WTC11 (cell line): ENCODE measurements around the gene CGNL1. TPM values are rescaled to one million over a fixed set of nuclear protein-coding genes. Genes with fewer than 3 reads are reported as not detected.

Experiments used
- ATAC-seq: fragments of 200-7000 bp; cut with Tn5 transposase; 2 replicates; pipeline ENCODE4 v1.10.0; 2021; ENCODE audit warnings: mild to moderate bottlenecking, moderate library complexity
- CTCF ChIA-PET: fragments of 300-600 bp; sonication (Branson Sonifier 250); formaldehyde crosslinking; loops from one replicate; lab custom pipeline; 2021; ENCODE audit warnings: antibody characterized with exemption; lab: Charles Lee
- POLR2A ChIA-PET: fragments of 350-600 bp; sonication (Branson Sonifier 250); formaldehyde crosslinking; loops from one replicate; lab custom pipeline; 2021; ENCODE audit warnings: antibody characterized with exemption; lab: Charles Lee
- DNase-seq: peaks from one replicate; pipeline ENCODE4 v3.0.0; 2021; ENCODE audit warnings: low spot score
- H3K27ac Mint-ChIP-seq: 2 replicates; pipeline ENCODE4 v1.8.0; 2021; ENCODE audit warnings: mixed read lengths
- H3K27me3 Mint-ChIP-seq: 2 replicates; pipeline ENCODE4 v1.8.0; 2021; ENCODE audit warnings: low read depth, mild to moderate bottlenecking, moderate library complexity, mixed read lengths
- H3K36me3 Mint-ChIP-seq: 2 replicates; pipeline ENCODE4 v1.8.0; 2021; ENCODE audit warnings: mixed read lengths
- H3K4me1 Mint-ChIP-seq: 2 replicates; pipeline ENCODE4 v1.8.0; 2022; ENCODE audit warnings: mixed read lengths
- H3K4me3 Mint-ChIP-seq: 2 replicates; pipeline ENCODE4 v1.8.0; 2021; ENCODE audit warnings: mild to moderate bottlenecking, moderate library complexity, mixed read lengths
- H3K9me3 Mint-ChIP-seq: 2 replicates; pipeline ENCODE4 v1.8.0; 2021; ENCODE audit warnings: mixed read lengths
- ARID4B ChIP-seq: sonication (generic); formaldehyde crosslinking; IDR thresholded peaks from 2 replicates; pipeline ENCODE4 v1.8.0; 2023; ENCODE audit warnings: missing genetic modification reagents, mild to moderate bottlenecking, borderline replicate concordance
- CREB1 ChIP-seq: sonication (generic); formaldehyde crosslinking; IDR thresholded peaks from 2 replicates; pipeline ENCODE4 v1.8.0; 2023; ENCODE audit warnings: mild to moderate bottlenecking, missing genetic modification reagents
- CTCF ChIP-seq: fragments of 200-600 bp; IDR thresholded peaks from 2 replicates; pipeline ENCODE4 v1.8.0; 2022; ENCODE audit warnings: antibody characterized with exemption
- ERG ChIP-seq: fragments of 250-450 bp; sonication (Bioruptor Pico); IDR thresholded peaks from 2 replicates; pipeline ENCODE4 v1.8.0; 2021; ENCODE audit warnings: mild to moderate bottlenecking
- FOXK1 ChIP-seq: sonication (generic); formaldehyde crosslinking; IDR thresholded peaks from 2 replicates; pipeline ENCODE4 v1.8.0; 2022; ENCODE audit warnings: mild to moderate bottlenecking, moderate library complexity, missing genetic modification reagents
- FOXP1 ChIP-seq: sonication (generic); formaldehyde crosslinking; IDR thresholded peaks from 2 replicates; pipeline ENCODE4 v1.8.0; 2022; ENCODE audit warnings: missing genetic modification reagents, mild to moderate bottlenecking, moderate library complexity, borderline replicate concordance
- FOXP4 ChIP-seq: sonication (generic); formaldehyde crosslinking; IDR thresholded peaks from 2 replicates; pipeline ENCODE4 v1.8.0; 2022; ENCODE audit warnings: mild to moderate bottlenecking, missing genetic modification reagents
- OVOL2 ChIP-seq: fragments of 250-450 bp; sonication (Bioruptor Pico); IDR thresholded peaks from 2 replicates; pipeline ENCODE4 v1.9.0; 2021; ENCODE audit warnings: mild to moderate bottlenecking, borderline replicate concordance
- SOX15 ChIP-seq: fragments of 250-450 bp; sonication (Bioruptor Pico); IDR thresholded peaks from 2 replicates; pipeline ENCODE4 v1.9.0; 2021; ENCODE audit warnings: mild to moderate bottlenecking
- TP53 ChIP-seq: sonication (generic); formaldehyde crosslinking; IDR thresholded peaks from 2 replicates; pipeline ENCODE4 v1.8.1; 2023; ENCODE audit warnings: mild to moderate bottlenecking, missing genetic modification reagents
- ZNF138 ChIP-seq: sonication (generic); formaldehyde crosslinking; conservative IDR thresholded peaks from 2 replicates; pipeline ENCODE4 v1.8.1; 2022; ENCODE audit warnings: mild to moderate bottlenecking, moderate library complexity, missing genetic modification reagents
- ZNF232 ChIP-seq: sonication (generic); formaldehyde crosslinking; IDR thresholded peaks from 2 replicates; pipeline ENCODE4 v1.8.0; 2022; ENCODE audit warnings: mild to moderate bottlenecking, missing genetic modification reagents
- ZNF396 ChIP-seq: fragments of 250-450 bp; sonication (Bioruptor Pico); IDR thresholded peaks from 2 replicates; pipeline ENCODE4 v1.8.0; 2021; ENCODE audit warnings: mild to moderate bottlenecking, moderate library complexity, borderline replicate concordance
- total RNA-seq: library from RNA; stranded (reverse); gene quantifications from 3 replicates; pipeline ENCODE4 v1.2.3, GENCODE V29; 2021
- TF ChIP-seq, protein P1 (sequence below): sonication (generic); formaldehyde crosslinking; IDR thresholded peaks from 2 replicates; pipeline ENCODE4 v1.8.1; 2022; ENCODE audit warnings: missing genetic modification reagents, borderline replicate concordance
- TF ChIP-seq, protein P2 (sequence below): fragments of 250-450 bp; sonication (Bioruptor Pico); IDR thresholded peaks from 2 replicates; pipeline ENCODE4 v1.9.0; 2021; ENCODE audit warnings: mild to moderate bottlenecking
- TF ChIP-seq, protein P3 (sequence below): sonication (generic); formaldehyde crosslinking; IDR thresholded peaks from 2 replicates; pipeline ENCODE4 v1.8.0; 2022; ENCODE audit warnings: mild to moderate bottlenecking, missing genetic modification reagents
- TF ChIP-seq, protein P4 (sequence below): sonication (generic); formaldehyde crosslinking; IDR thresholded peaks from 2 replicates; pipeline ENCODE4 v1.8.1; 2022; ENCODE audit warnings: low read depth, missing genetic modification reagents, borderline replicate concordance

CGNL1 gene
- total RNA-seq, 1 experiment from 2014 or later = 57.3 TPM

DNA sequence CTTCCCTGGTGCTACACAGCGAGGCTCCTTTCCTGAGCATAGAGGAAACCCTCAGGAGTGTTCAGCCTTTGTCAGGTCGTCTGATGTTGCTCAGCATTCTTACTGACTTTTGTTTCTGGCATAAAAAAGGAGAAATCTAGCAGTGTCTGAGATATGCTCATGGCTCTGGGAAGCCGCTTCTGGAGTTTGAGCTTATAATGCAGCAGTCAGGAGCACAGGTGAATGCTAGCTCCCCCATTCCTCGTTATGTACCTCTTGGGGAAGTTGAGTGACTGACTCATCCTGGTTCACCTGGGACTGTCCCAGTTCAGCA, 166.2 kb downstream of the CGNL1 start:
- DNase-seq (no peak), ATAC-seq (no peak)
- ChIA-PET POLR2A (interaction anchor here (0.6 kb wide), 1 partner anchor 377 kb away, joined by 3 read pairs; no protein-coding TSS in a partner anchor), CTCF (interaction anchor here (0.7 to 3.1 kb wide), 38 partner anchors 8 to 396 kb away, joined by 3 to 46 read pairs (median 5); partner anchors contain the start of genes CGNL1 and MYZAP)
- H3K9me3 Mint-ChIP-seq = no peaks in the 10 kb centered on the region
- no peaks in the 10 kb centered on the region for H3K4me1 Mint-ChIP-seq
- no peaks in the 10 kb centered on the region for H3K27me3 Mint-ChIP-seq
- H3K27ac Mint-ChIP-seq = no peak overlapping the region
- no peak overlapping the region for H3K4me3 Mint-ChIP-seq
- peaks cover 40% of the 10 kb centered on the region for H3K36me3 Mint-ChIP-seq
- TF ChIP-seq CTCF = 0 out of 2 replicates have a peak, but pooled peaks have one; percentile 6
- no peak for TF ChIP-seq ZNF396 (CRISPR knock-in tag)
- no peak for TF ChIP-seq FOXK1 (CRISPR knock-in tag)
- TF ChIP-seq, protein P1, sequence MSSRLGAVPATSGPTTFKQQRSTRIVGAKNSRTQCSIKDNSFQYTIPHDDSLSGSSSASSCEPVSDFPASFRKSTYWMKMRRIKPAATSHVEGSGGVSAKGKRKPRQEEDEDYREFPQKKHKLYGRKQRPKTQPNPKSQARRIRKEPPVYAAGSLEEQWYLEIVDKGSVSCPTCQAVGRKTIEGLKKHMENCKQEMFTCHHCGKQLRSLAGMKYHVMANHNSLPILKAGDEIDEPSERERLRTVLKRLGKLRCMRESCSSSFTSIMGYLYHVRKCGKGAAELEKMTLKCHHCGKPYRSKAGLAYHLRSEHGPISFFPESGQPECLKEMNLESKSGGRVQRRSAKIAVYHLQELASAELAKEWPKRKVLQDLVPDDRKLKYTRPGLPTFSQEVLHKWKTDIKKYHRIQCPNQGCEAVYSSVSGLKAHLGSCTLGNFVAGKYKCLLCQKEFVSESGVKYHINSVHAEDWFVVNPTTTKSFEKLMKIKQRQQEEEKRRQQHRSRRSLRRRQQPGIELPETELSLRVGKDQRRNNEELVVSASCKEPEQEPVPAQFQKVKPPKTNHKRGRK (CRISPR knock-in tag) = no peak

DNA sequence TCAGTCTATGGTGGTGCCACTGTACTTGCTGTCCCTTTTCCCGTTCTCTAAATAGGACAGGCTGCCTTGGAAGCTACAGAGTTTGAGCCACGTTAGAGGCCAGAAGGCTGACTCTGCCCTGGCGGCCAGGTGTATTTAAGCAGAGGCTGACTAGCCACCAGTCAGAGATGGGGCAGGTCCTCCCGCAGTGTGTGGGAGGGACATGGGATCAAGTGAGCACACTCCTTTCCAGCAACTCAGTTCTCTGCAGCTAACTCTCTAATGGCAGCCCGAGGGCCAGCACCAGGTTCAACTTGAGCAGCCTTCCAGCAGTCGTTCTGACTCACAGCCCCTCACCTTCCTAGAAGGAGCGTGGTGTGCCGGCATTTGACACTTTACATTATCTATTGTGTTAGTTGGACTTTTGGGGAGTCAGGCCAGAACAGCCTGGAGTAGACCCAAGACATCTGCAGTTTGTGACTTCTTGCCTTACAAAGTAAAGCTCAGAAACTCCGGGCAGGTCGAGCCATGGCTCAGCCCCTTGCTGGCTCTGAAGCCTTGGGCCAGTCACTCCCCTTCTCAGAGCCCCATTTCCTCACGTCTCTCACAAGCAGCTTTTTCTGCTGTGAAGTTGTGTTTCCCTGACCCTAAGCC, 168.7 kb downstream of the CGNL1 start:
- H3K4me1 Mint-ChIP-seq = no peaks in the 10 kb centered on the region
- H3K36me3 Mint-ChIP-seq = peaks cover 57% of the 10 kb centered on the region
- DNase-seq = no peak
- H3K4me3 Mint-ChIP-seq = no peak overlapping the region
- CTCF ChIA-PET = interaction anchor here (0.7 to 3.9 kb wide), 5 partner anchors 10 to 187 kb away, joined by 3 to 21 read pairs (median 9); no protein-coding TSS in a partner anchor
- no peak overlapping the region for H3K27ac Mint-ChIP-seq
- POLR2A ChIA-PET = no interaction called here
- no peak for ATAC-seq
- TF ChIP-seq FOXP4 (CRISPR knock-in tag) (no peak), CREB1 (no peak), ERG (CRISPR knock-in tag) (no peak), ZNF232 (no peak), ZNF138 (no peak), ARID4B (CRISPR knock-in tag) (no peak), FOXP1 (CRISPR knock-in tag) (no peak), OVOL2 (CRISPR knock-in tag) (no peak), TP53 (CRISPR knock-in tag) (no peak), SOX15 (no peak)
- TF ChIP-seq, protein P2, sequence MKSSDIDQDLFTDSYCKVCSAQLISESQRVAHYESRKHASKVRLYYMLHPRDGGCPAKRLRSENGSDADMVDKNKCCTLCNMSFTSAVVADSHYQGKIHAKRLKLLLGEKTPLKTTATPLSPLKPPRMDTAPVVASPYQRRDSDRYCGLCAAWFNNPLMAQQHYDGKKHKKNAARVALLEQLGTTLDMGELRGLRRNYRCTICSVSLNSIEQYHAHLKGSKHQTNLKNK = no peak
- TF ChIP-seq, protein P3, sequence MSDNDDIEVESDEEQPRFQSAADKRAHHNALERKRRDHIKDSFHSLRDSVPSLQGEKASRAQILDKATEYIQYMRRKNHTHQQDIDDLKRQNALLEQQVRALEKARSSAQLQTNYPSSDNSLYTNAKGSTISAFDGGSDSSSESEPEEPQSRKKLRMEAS (CRISPR knock-in tag) = no peak
- TF ChIP-seq, protein P4, sequence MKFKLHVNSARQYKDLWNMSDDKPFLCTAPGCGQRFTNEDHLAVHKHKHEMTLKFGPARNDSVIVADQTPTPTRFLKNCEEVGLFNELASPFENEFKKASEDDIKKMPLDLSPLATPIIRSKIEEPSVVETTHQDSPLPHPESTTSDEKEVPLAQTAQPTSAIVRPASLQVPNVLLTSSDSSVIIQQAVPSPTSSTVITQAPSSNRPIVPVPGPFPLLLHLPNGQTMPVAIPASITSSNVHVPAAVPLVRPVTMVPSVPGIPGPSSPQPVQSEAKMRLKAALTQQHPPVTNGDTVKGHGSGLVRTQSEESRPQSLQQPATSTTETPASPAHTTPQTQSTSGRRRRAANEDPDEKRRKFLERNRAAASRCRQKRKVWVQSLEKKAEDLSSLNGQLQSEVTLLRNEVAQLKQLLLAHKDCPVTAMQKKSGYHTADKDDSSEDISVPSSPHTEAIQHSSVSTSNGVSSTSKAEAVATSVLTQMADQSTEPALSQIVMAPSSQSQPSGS (CRISPR knock-in tag) = no peak
- TF ChIP-seq, all 79 proteins: peak for 0
- Mint-ChIP-seq H3K9me3 (no peaks in the 10 kb centered on the region), H3K27me3 (no peaks in the 10 kb centered on the region)
